NCI-H69 (cell line): ENCODE measurements around the gene REN.

Source experiments
- DNase-seq: peaks from one replicate; lab custom pipeline; 2025; lab: John Stamatoyannopoulos, UW

The REN gene

DNA sequence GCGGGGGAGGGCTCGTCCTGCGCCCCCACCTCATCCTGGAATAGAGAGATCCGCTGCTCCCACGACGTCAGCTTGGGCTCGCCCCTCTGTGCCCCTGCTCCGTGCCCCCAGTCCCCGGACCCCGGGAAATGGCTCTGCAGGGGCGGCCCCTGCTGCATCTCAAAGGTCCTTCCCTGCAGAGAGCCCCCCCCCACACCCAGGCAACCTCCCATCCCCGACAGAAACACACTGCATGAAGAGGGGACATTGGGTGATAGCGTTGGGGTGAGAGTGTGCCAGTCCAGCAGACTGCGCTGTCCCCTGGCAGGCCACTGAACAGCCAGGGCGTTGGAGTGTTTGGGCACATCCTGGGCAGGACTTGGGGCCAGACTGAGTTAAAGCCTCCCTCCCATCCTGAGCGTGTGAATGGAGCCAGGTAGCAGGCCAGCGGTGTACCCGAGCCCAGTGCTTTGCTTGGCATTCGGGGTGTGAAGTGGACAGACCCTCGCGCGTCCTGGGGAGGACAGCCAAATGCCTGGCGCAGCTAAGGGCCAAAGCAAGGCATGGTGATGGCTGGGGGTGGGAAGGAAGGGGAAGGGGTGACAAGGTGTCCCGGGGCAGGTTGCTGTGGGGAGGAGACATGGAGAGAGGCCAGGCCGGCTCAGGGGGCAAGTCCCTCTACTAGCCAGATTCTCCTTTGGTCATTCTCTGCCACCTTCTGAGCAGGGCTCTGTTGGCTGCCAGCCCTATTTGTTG, 13.7 kb downstream of the REN start:
- no peak for DNase-seq

DNA sequence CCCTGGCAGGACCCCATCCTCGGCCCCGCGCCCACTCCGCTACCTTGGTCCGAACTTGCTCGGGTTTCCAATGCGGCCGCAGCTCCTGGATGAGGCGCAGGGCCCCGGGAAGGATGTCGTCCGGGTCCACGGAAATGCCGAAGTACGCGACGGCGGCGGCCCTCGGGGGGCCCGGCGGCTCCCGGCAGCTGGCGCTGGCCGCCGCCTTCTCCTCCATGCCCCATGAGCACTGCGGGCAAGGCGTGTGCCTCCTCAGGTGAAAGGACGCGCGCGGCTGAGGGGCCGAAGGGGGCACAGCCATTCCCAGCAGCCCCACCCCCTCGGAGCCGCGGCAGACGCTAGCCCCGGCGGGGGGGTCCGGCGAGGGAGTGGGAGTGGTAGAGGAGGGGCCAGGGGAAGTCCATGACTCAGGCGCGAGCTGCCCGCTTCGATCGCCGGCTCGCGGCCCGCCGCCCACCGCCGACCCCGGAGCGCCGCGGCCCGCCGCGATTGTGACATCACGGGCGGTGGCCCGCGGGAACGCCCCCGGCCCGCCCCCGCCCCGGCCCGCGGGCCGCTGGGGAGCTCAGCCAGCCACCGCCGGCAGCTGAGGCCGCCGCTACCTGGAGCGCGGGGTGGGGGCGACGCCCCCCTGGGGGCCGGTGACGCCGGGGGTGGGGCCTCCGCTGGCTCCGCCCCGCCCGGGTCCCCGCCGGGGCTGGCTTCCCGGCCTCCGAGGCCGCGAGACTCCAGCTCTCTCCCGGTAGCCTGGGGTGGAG, 14.4 kb downstream of the REN start, which contains the start of gene ETNK2:
ETNK2 (minus strand) TSS at position 493 of the 758 bp plus-strand sequence; CDS start at position 301, 192 bp downstream.
- DNase-seq: peak; percentile 87

DNA sequence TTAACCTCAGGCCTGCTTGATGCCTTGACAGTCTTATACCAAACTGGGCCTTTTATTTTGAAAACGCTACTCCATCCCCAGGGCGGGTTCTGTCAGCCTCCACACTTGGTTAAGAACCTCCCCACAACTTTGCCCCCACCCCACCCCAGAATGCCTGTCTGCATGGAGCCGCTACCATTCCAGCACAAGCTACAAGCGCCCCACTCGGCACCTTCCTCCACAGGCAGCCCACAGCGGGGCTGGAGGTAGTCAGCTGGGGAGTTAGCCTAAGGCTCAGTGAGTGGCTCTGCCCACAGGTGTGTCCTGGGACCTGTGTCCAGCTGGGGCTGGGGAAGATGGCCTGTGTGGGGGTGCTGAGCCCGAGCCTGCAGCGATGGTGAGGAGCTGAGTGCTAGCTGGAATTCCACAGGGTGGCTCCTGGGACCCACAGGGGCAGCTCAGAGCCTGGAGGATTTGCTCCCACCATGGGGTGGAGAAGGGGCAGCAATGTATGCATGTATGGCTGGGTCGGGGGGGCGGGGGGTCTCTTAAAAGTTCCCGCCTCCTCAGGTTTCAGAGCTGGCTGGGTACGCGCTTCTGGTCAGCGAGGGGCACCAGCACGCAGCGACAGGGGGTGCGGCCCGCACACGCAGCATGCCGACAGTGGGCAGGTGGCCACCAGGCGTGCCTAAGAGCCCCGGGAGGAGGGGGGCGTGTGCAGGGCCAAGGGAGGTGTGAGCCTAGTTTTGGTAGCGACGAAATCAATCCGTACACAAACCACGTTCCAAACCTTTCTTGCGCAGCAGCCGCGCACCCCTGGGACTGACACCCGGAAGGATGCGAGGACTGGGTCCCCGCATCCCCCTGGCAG, 15.2 kb downstream of the REN start:
- DNase-seq: peak; percentile 40

DNA sequence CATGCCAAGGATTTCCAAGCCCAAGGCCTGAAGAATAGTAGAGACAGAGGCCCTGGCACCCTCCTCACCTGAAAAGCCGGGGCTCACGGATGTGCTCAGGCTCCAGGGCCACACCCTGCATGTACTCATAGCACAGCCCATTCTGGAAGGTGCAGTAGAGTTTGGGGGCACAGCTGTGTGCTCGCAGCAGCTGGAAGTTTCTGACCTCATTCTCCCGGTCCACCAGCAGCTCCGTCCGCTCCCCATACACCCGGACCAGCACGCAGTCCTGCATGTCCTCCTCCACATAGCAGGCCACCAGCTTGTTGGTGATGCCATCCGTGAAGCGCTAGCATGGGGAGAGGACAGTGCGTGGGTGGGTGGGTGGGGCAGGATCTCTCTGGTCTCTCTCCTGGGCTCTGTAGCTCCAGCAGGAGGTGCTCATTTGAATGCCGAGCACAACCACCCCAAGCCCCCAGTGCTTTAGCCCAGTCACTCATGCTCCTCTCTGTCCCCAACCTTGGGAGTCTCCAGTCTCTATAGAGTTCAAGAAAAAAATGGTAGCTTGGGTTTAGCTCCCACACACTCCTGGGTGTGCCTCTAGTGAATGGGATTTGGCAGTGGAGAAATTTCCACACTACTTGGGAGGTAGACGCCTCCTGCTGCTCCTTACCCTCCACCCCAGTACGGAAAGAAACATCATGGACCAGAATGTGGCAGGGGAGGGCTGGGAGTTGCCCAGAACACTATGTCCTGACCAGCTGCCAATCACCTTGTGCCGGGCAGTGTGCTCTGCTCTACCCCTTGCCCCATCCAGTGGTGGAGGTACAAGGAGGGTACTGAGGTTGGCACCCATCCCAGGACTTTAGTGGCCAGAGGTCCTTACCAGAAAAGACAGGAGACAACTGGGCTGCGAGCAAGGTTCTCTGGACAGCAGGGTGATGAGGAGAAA, 16.2 kb downstream of the REN start:
- no peak for DNase-seq

DNA sequence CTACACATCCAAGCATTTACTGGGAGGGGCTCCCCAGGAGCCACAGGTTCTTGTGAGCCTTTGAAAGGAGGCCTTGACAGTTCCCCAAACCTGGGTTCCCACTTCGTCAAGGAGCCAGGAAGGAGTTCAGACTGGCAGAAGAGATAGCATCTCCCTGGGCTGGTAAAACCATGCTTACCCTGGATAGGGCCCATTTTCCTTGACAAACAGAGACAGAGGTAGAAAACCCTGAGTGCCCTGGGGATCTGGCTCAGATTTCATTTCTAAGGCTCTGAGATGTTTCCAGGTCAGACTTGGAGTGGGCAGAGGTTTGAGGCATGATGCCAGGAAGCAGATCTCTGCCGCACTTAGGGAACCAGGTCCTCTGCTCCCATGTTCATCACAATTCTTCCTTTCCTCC, 17.0 kb downstream of the REN start:
- DNase-seq: no peak

DNA sequence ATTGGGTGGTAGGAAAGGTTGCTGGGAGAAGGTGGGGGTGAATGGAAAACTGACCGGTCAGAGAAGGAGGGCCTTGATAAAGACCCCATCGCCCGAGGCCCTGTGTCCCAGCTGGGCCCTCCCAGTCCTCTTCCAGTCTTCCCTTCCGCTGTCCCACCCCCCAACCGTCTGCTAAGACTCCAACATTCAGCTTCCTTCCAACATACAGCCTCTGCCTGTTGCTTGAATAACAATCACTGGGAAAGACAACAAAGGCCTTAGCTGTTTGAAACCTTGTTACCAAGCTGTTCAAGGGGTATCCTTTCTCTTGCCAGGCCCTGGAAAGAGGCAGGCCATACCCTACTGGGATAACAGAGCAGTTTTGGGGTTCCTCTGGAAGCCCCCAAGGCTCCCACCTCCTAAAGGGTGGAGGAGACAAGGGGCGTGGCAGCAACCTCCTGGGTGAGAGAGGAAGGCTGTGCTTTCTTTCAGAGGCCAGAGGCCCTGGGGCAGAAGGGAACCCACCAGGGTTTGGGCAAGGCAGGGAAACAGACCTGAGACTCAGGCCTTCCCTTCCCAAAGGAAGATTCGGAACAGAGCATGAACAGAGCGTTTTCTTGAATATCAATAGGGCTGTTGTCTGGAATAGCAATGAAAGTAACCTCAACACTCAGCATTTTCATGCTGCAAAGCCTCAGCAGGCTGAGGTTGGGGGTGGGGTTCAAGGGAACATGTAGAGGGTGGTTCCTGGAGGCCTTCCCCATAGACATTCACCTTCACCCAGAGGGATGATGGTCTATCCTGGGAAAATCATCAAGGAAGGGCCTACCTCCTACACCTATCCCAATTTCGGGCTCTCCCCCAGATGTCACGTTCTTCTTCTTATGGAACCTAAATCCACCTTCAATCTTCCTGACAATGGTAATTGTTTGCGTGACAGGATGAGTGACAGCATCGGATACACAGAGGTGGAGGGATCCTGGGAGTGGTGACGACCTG, 18.4 kb downstream of the REN start:
- no peak for DNase-seq

DNA sequence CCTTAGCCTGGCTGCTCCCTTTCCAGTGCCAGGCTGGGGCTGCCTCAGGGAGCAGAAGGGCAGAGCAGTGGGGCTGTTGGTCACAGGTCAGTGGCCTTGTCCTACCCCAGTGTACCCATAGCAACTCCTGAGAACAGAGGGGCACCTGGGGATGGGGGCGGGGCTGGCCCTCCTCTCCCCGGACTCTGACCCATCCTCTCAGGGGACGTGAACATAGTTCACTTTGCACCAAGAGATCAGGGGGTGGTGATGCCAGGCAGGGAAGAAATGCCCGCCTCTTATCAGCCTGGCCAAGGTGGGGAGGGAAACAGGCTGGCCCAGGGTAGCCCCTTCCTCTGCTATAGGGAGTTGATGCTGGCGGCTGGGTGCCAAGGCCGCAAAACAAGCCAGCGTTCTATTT, 19.2 kb downstream of the REN start:
- no peak for DNase-seq

DNA sequence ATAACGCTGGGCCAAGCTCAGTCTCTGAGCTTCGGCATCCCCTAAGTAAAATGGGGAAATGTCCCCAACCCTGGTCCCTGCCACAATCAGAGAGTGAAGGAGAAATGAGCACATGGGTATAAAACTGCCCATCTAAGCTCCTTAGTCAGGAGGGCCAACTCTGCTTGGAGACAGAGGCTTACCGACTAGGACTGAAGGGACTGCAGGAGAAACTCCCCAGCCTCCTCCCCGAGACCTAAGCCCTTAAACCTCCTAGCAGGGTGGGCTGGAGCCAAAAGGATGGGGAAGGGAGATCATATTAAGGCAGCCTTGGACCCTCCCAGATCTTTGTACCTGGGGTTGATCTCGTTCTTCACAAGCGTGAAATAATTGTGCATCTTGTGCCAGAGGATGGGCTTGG, 19.8 kb downstream of the REN start:
- DNase-seq: no peak

DNA sequence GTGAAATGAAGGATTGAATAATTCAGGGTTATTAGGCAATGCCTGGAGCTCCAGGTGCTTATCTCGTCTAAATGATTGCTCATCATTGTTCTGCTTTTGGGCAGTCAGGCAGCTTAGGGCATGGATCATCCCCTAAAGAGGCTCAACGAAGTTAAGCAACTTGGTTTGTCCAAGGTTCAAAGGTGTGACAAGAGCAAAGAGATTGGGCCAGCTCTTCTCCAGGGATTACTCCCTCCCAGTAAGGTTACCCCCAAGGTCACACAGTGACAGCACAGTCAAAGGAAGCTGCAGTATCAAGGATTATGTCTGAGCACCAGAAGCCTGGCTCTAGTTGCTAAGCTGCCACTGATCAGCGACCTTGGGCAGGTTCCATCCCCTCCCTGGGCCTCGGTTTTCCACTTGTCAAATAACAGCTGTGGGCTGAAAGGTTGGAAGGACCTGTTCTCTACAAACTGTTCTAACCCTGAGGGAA, 21.1 kb downstream of the REN start:
- no peak for DNase-seq

DNA sequence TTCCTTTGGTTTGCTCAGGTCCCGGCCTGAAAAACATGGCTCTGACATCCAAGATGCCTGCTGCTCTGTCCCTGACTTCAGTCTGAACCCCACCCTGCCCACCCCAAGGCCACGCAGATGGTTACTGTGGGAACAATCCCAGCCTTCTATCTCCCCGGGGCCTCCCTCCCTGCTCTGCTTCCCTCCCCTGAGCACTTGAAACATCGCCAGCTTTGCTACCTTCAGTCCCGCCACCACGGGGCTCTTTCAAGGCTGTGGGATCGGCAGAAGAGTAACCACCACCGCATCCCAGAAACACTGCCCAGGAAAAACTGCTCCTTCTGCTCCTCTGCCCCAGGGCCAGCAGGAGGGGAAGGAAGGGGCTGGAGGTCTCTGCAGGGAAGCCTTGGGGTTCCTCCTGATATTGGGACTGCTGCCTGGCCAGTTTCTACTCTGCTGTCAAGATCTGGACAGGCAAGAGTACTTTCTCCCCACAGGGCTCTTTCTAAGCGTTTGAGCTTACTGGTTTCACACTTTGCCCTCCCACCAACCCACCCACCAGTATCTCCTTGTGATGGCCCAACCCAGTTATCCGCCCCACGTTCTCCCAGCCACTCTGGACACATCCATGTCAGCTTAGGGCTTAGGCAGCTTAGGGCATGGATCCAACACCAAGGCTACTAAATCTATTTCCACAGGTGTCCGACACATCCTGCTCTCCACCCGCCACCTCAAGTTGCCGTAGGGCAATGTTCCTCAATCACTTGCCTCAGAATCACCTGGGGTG, 22.7 kb downstream of the REN start:
- no peak for DNase-seq

DNA sequence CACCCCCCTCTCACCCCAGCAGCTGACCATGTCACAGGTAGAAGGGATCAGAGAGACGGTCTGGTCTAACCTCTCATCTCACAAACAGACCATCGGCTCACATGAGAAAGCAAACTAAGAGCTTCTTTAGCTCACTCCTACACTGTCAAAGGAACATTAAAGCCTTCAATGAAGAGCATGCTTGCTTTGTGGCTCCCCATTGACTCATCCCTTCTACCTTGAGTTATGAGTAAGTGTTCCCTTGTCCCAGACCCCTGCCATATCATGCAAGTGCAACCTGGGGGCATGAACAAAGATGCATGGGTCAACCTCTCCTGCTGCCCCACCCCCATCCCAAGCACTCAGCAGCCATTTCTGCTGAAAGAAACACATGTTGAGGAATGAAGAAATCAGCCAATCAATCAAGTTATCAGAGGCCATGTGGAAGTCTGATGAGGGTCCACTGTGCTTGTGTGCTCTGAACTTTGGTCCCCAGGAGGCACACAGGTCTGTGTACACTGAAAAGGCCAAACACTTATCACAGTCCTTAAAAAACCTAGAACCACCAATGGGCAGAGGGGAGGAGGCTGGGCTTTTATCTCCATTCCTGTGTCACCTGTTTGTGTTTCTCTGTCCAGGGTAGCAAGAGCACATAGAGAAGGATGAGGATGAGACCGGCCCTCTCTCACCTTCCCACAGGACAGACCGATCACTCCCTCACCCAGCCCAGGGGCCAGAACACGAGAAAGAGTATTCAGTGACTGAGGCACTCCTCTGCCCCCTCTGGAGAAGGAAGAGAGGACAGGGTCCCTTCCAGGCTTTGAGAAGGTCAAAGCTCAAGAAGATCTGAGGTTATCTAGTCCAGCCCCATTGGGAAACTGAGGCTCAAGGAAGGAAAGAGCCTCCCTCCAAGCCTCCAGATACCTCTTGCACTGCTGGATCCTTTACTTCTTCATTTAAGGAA, 23.8 kb downstream of the REN start:
- DNase-seq: no peak

DNA sequence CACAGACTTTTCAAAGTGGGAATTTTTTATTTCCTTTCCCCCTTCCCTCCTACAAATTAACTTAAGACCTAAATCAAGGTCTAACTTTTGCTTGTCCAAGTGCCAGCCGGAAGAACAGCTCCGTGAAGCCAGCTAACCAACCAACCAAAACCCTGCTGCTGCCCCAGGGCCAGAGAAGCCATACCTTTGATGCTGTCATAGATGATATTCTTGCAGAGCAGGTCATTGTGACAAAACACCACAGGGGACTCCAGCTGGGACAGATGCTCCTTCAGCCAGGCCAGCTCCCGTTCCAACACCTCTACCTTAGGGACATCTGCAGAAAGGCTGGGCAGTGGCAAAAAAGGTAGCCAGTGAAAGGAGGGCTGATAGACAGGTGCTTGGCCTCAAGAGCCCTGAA, 25.0 kb downstream of the REN start:
- DNase-seq: no peak

DNA sequence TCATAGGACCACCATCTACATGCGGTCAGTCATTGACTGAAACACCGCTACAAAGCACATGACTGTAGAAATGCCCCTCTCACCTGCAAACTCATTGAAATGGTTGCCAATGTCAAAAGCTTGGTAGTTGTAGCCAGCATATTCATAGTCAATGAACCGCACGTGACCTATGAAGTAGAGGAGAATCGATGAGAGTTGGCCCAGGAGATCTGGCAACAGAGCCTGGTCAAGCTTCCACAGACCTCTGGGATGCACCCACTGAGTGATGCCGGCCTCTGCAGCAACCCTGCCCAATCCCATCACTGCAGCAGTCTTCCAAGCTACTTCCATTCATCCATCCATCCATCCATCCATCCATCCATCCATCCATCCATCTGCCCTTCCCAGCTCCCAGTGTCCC, 26.2 kb downstream of the REN start:
- DNase-seq: no peak

DNA sequence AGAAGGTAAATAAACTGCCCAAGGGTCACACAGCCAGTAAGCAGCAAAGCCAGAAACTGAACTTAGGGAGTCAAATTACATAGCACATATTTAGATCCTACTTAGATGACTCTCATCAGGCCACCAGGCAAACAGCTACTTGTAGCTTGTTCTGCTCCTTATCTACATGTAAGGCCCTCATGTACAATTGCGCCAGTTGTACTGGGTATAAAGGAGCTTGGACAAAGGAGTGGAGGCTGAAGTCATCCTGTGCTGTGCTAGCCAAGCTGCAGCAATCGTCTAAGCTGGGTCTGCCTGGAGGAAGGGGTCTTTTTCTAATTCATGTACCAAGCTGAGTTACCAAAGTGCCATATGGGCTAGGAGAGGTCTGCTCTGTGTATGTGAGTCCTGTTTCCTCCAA, 27.0 kb downstream of the REN start:
- no peak for DNase-seq

DNA sequence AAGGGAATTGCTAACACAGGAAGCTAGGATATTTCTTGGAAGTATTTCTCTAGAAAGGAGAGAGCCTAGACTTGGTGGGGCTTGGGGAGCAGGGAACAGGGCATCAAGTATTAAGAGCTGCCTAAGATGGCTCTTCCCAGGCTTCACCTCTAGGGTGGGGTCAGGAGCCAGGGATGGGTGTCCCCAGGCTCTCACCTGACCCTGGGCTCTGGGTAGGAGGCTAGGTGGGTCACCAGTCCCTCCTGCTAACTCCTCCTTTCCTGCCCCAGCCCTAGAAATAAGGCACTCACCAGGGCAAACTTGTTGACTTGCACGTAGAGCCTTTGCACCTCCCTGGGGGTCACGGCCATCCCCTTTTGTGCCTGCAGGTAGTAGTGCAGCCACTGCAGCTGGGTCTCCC, 29.3 kb downstream of the REN start:
- DNase-seq: no peak

DNA sequence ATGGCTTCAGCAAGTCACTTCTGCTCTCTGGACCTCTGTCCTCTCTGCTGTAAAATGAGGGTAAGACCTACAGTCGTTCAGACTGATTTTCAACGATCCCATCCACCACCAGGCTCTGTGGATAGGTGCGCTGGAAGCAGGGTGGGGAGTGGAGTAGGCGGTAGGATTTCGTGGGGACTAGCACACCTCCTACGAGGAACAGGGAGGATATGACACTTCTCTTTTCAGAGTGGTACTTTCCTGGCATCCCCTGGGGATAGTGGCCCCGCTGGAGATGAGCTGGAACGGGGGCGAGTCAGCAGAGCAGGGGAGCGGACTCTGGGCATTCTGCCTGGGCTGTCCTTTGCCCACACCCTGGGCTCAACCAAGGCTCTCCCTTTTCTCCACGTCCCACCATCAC, 32.0 kb downstream of the REN start:
- DNase-seq: no peak

DNA sequence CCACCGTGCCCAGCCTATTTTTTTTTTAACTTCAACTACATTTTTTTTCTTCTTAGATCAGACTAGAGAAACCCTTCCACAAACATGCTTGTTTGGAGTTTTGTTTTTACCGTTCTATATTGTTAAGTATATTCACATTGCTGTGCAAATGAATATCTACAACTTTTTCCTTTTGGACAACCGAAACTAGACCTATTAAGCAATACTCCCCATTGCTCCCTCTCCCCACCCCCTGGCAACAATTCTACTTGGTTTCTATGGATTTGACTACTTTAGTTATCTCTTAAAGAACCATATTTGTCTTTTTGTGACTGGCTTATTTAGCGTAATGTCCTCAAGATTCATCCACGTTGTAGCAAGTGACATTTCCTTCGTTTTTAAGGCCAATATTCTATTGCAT, 33.4 kb downstream of the REN start:
- no peak for DNase-seq

DNA sequence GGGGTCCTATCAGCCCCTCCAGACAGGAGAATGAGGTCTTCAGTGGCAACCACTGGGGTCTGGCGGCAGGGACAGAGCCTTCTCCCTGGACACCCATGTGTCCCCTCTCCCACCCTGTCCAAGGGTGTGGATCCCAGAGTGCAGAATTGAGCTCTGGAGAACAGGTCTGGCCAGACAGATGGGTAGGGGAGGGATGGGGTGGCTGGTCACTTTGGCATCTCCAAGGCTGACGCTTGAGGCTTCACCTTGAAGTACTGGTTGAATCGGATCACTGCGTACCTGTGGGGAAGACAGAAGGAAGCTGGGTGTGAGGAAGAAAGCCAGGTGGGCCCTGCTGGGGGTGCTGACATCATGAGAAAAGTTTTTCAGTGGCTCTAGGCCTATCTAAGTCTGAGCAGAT, 34.2 kb downstream of the REN start:
- DNase-seq: no peak
